NB4 (cell line): Measurements from ENCODE around the gene AXDND1.
A peak's percentile ranks its signal among the peaks of the same experiment; 100 is the strongest.
"Not testable (repeated sequence)": the region's sequence is repeated elsewhere in the genome, so short reads cannot be mapped to it uniquely, and the experiment has no call there.

Experiments used
- DNase-seq: peaks from one replicate; pipeline ENCODE4 v3.0.0; 2010; ENCODE audit warnings: low read depth
- H3K4me3 ChIP-seq: one replicate; pipeline ENCODE4 v1.5.1; 2011; ENCODE audit warnings: mild to moderate bottlenecking, low read depth, low read length, moderate library complexity
- MYC ChIP-seq: IDR thresholded peaks from 2 replicates; pipeline ENCODE4 v1.6.1; 2011; ENCODE audit warnings: low read depth, low read length
- POLR2A ChIP-seq: IDR thresholded peaks from 2 replicates; pipeline ENCODE4 v1.6.1; 2011; ENCODE audit warnings: mild to moderate bottlenecking; ENCODE audit not compliant: insufficient read length; ENCODE audit errors: extremely low read depth
- TF ChIP-seq, protein P1 (sequence below): IDR thresholded peaks from one replicate; pipeline ENCODE4 v1.5.1; 2012; ENCODE audit warnings: low read depth, low read length
- TF ChIP-seq, protein P2 (sequence below): IDR thresholded peaks from 2 replicates; pipeline ENCODE4 v1.6.1; 2011; ENCODE audit warnings: low read depth, low read length

The AXDND1 gene

DNA sequence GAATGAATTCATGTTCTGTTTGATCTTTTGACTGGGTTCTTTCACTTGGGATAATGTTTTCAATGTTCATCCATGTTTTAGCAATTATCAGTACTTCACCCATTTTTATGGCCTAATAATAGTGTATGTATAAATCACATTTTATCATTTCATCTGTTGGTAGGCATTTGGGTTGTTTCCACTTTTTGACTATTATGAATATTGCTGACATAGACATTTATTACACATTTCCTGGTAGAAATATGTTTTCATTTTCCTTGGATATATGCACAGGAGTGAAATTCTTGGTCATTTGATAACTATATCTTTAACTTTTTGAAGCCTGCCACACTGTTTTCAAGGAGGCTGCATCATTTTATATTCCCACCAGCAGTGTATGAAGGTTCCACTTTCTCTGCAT lies 79.8 kb downstream of the AXDND1 start:
- no peak overlapping the region for H3K4me3 ChIP-seq
- no peak for DNase-seq
- TF ChIP-seq, protein P1, sequence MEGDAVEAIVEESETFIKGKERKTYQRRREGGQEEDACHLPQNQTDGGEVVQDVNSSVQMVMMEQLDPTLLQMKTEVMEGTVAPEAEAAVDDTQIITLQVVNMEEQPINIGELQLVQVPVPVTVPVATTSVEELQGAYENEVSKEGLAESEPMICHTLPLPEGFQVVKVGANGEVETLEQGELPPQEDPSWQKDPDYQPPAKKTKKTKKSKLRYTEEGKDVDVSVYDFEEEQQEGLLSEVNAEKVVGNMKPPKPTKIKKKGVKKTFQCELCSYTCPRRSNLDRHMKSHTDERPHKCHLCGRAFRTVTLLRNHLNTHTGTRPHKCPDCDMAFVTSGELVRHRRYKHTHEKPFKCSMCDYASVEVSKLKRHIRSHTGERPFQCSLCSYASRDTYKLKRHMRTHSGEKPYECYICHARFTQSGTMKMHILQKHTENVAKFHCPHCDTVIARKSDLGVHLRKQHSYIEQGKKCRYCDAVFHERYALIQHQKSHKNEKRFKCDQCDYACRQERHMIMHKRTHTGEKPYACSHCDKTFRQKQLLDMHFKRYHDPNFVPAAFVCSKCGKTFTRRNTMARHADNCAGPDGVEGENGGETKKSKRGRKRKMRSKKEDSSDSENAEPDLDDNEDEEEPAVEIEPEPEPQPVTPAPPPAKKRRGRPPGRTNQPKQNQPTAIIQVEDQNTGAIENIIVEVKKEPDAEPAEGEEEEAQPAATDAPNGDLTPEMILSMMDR = no peak
- TF ChIP-seq, protein P2, sequence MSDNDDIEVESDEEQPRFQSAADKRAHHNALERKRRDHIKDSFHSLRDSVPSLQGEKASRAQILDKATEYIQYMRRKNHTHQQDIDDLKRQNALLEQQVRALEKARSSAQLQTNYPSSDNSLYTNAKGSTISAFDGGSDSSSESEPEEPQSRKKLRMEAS = no peak
- TF ChIP-seq MYC = no peak
- no peak for TF ChIP-seq POLR2A

DNA sequence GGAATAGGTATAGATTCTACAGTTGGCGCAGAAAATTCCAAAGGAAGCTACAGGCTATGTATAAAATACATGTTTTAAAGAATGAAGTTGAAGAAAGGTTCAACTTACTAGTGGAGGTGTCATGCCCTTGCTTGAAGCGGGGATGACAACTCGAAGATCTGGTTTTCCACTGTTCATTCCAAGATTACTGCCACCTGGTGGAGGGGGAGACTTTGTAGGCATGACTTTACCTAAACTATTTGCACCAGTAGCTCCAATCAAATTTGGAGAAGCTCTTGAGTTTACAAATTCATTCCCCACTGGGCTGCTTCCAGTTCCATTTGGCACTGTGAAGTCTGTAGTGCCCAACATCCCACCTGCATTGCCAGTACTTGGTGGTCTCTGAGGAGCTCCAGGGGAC lies 81.7 kb downstream of the AXDND1 start:
- DNase-seq = peak; percentile 35
- TF ChIP-seq, protein P2 = no peak
- TF ChIP-seq MYC = no peak
- TF ChIP-seq, protein P1 = peak; percentile 35
- H3K4me3 ChIP-seq = no peak overlapping the region

DNA sequence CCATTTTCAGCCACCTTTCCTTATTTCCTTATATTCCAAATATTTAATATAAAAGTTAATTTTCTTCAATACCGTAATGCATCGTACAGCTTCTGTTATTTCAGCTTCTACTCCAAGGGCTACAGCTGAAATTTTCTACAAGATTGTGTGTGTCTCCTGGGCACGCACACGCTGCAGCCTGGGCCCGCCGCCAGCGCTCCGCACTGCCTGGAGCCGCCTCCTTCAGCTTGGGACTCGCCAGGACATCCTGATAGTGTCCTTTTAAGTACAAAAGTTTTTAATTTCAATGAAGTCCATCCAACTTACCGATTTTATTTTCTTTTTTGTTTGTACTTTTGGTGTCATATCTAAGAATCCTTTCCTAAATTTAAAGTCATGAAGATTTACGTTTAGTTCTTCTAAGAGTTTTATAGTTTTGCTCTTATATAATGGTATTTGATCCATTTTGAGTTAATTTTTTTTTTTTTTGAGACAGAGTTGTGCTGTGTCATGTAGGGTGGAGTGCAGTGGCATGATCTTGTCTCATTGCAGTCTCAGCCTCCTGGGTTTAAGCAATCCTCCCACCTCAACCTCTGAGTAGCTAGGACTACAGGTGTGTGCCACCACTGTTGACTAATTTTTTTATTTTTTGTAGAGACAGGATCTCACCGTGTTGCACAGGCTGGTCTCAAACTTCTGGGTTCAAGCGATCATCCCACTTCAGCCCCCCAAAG lies 82.8 kb downstream of the AXDND1 start:
- no peak for DNase-seq
- no peak overlapping the region for H3K4me3 ChIP-seq
- TF ChIP-seq, protein P2 = no peak
- TF ChIP-seq MYC = no peak
- no peak for TF ChIP-seq POLR2A
- TF ChIP-seq, protein P1 = no peak

DNA sequence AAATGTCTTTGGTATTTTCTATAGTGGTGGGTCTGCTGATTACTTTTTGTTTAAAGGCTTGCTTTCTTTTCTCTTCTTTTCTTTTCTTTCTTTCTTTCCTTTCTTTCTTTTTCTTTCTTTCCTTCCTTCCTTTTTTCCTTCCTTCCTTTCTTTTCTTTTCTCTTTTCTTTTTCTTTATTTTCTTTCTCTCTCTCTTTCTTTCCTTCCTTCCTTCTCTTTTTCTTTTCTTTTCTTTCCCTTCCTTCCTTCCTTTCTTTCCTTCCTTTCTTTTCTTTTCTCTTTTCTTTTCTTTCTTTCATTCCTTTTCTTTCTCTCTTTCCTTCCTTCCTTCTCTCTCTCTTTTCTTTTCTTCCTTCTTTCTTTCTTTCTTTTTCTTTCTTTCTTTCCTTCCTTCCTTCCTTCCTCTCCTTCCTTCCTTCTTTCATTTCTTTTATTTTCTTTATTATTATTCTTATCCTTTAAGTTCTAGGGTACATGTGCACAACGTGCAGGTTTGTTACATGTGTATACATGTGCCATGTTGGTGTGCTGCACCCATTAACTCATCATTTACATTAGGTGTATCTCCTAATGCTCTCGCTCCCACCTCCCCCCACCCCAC lies 93.9 kb downstream of the AXDND1 start:
- H3K4me3 ChIP-seq, DNase-seq: not testable (repeated sequence)

DNA sequence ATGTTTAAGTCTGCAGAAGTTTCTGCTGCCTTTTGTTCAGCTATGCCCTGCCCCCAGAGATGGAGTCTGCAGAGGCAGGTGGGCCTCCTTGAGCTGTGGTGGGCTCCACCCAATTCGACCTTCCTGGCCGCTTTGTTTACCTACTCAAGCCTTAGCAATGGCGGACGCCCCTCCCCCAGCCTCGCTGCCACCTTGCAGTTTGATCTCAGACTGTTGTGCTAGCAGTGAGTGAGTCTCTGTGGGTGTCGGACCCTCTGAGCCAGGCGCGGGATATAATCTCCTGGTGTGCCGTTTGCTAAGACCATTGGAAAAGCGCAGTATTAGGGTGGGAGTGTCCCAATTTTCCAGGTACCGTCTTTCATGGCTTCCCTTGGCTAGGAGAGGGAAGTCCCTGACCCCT lies 99.9 kb downstream of the AXDND1 start:
- not testable (repeated sequence) for H3K4me3 ChIP-seq, DNase-seq

DNA sequence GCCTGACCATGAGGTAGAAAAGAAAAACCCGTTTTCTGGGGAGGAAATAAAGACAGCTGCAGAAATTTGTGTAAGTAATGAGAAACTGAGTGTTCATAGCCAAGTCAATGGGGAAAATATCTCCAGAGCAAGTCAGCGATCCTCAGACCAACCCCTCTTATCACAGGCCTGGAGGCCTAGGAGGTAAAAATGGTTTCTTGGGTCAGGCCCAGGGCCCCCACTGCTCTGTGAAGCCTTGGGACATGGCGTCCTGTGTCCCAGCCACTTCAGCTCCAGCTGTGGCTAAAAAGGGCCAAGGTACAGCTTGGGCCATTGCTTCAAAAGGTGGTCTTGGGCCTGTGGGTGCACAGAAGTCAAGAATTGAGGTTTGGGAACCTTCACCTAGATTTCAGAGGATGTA lies 108.9 kb downstream of the AXDND1 start:
- no peak for DNase-seq
- H3K4me3 ChIP-seq = no peak overlapping the region
- TF ChIP-seq, protein P2 = no peak
- TF ChIP-seq, protein P1 = no peak
- TF ChIP-seq POLR2A (no peak), MYC (no peak)

DNA sequence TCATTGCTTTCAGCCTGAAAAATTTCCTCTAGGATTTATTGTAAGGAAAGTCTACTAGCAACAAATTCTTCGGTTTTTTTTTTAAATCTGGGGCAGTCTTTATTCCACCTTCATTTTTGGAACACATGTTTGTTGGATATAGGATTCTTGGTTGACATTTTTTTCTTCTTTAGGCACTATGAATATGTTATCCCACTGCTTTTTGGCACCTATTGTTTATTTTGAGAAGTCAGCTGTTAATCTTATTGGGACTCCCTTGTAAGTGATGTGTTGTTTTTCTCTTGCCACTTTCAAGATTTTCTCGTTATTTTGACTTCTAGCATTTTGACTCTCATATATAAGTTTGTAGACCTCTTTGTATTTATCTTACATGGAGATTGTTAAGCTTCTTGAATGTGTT lies 110.7 kb downstream of the AXDND1 start:
- DNase-seq = no peak
- H3K4me3 ChIP-seq = no peak overlapping the region
- TF ChIP-seq MYC = no peak
- TF ChIP-seq, protein P1 = no peak
- TF ChIP-seq POLR2A = no peak
- TF ChIP-seq, protein P2 = no peak
